H1 (cell line): ENCODE data around the gene GCFC2. TPM values are rescaled to one million over a fixed set of nuclear protein-coding genes. Genes with fewer than 3 reads are reported as not detected.

Source experiments
- BCL11A ChIP-seq, 2 experiments: IDR thresholded peaks; one replicate each; pipeline ENCODE4 v1.6.1; 2011; ENCODE audit warnings: low read depth in 2 of 2, low read length in 2 of 2, mild to moderate bottlenecking in 2 of 2
- CHD1 ChIP-seq: IDR thresholded peaks from 2 replicates; pipeline ENCODE4 v1.6.1; 2012; ENCODE audit warnings: low read depth, low read length, improper control_type of control experiment
- FOSL1 ChIP-seq: IDR thresholded peaks from 2 replicates; pipeline ENCODE4 v1.6.1; 2011; ENCODE audit warnings: mild to moderate bottlenecking, low read depth, low read length, moderate library complexity; ENCODE audit not compliant: insufficient read depth
- JUN ChIP-seq: IDR thresholded peaks from 2 replicates; pipeline ENCODE4 v1.6.1; 2011; ENCODE audit warnings: low read depth, mild to moderate bottlenecking, improper control_type of control experiment, low read length
- JUND ChIP-seq: IDR thresholded peaks from 2 replicates; pipeline ENCODE4 v1.6.1; 2011; ENCODE audit warnings: mild to moderate bottlenecking, improper control_type of control experiment, low read length
- polyA plus RNA-seq, 7 experiments: library from polyadenylated mRNA; depleted of rRNA in 3 of 7; stranded (reverse) in 5 of 7; unstranded in 2 of 7; fragments of >200 nt in 5 of 7; fragments of 200-250 nt in 2 of 7; gene quantifications; 1 replicate in 5 of 7; 2 replicates in 1 of 7; 4 replicates in 1 of 7; pipeline versions ENCODE4 v1.2.1 to v1.2.3, GENCODE V29; 2011 to 2013; ENCODE audit warnings: missing spikeins in 2 of 7, mixed read lengths in 2 of 7
- total RNA-seq: library from RNA; stranded (reverse); fragmentation: NEBNext Ultra II Directional; extraction: Animal tissue kit (Norgen Biotek cat#: 25700); gene quantifications from 2 replicates; pipeline ENCODE4 v1.2.1, GENCODE V29; 2021

The GCFC2 gene
- total and polyA plus RNA-seq, 2 of the 8 experiments (the other 6 are each of a cell fraction or from before 2014, with no cell fraction given): 5.6 to 19.1 TPM

- TF ChIP-seq JUND (no peak), CHD1 (no peak), BCL11A (IDR thresholded peaks at IDR 0.05; ENCODE audit: low read depth in 2 of 2, low read length in 2 of 2) (no peak), FOSL1 (no peak), JUN (no peak)
These were observed 42.8 kb downstream of the GCFC2 start (continued) for GRCh38 chr2:75667884-75668283.
